GM23248 (cell line): Measurements from ENCODE around the gene NOTUM. TPM values are rescaled to one million over a fixed set of nuclear protein-coding genes. Genes with fewer than 3 reads are reported as not detected.

Experiments used
- DNase-seq: peaks from one replicate; pipeline ENCODE4 v3.0.0-alpha.2; 2015
- H2AFZ ChIP-seq: fragments of 200-600 bp; sonication (generic); 2 replicates; pipeline ENCODE4 v1.6.1; 2016; ENCODE audit warnings: antibody characterized with exemption
- H3F3A ChIP-seq: fragments of 200-600 bp; sonication (generic); 2 replicates; pipeline ENCODE4 v1.6.1; 2016; ENCODE audit warnings: mild to moderate bottlenecking, antibody characterized with exemption, mixed run types; ENCODE audit not compliant: insufficient read depth
- H3K27ac ChIP-seq: fragments of 200-600 bp; sonication (generic); 2 replicates; pipeline ENCODE4 v1.5.1; 2016; ENCODE audit warnings: mild to moderate bottlenecking
- H3K27me3 ChIP-seq: fragments of 200-600 bp; sonication (generic); replicated peaks from 2 replicates; pipeline ENCODE4 v1.6.1; 2016; ENCODE audit warnings: mild to moderate bottlenecking; ENCODE audit not compliant: insufficient read depth
- H3K36me3 ChIP-seq: fragments of 200-600 bp; sonication (generic); 2 replicates; pipeline ENCODE4 v1.6.1; 2016; ENCODE audit warnings: low read depth, mild to moderate bottlenecking
- H3K4me1 ChIP-seq: fragments of 200-600 bp; sonication (generic); 2 replicates; pipeline ENCODE4 v1.6.1; 2016; ENCODE audit warnings: mild to moderate bottlenecking; ENCODE audit not compliant: insufficient read depth
- H3K4me2 ChIP-seq: fragments of 200-600 bp; sonication (generic); one replicate; pipeline ENCODE4 v1.6.1; 2016; ENCODE audit warnings: mild to moderate bottlenecking; ENCODE audit not compliant: unreplicated experiment
- H3K4me3 ChIP-seq: fragments of 200-600 bp; sonication (generic); 2 replicates; pipeline ENCODE4 v1.5.1; 2016; ENCODE audit warnings: mild to moderate bottlenecking
- H3K79me2 ChIP-seq: fragments of 200-600 bp; sonication (generic); 2 replicates; pipeline ENCODE4 v1.6.1; 2016; ENCODE audit warnings: mild to moderate bottlenecking; ENCODE audit not compliant: insufficient read depth
- H3K9ac ChIP-seq: fragments of 200-600 bp; sonication (generic); 2 replicates; pipeline ENCODE4 v1.6.1; 2016; ENCODE audit warnings: mild to moderate bottlenecking
- H3K9me2 ChIP-seq: fragments of 200-600 bp; sonication (generic); 2 replicates; pipeline ENCODE4 v1.6.1; 2016; ENCODE audit warnings: mixed run types, mild to moderate bottlenecking, moderate library complexity; ENCODE audit not compliant: insufficient read depth
- H3K9me3 ChIP-seq: fragments of 200-600 bp; sonication (generic); one replicate; pipeline ENCODE4 v1.6.1; 2017; ENCODE audit warnings: low read depth
- H4K20me1 ChIP-seq: fragments of 200-600 bp; sonication (generic); 2 replicates; pipeline ENCODE4 v1.6.0; 2016; ENCODE audit not compliant: insufficient read depth
- EZH2 ChIP-seq: fragments of 200-600 bp; sonication (generic); IDR thresholded peaks from 2 replicates; pipeline ENCODE4 v1.6.1; 2018; ENCODE audit warnings: antibody characterized with exemption, mild to moderate bottlenecking; ENCODE audit not compliant: insufficient read depth, poor library complexity, severe bottlenecking
- EZH2phosphoT487 ChIP-seq: fragments of 200-600 bp; sonication (generic); IDR thresholded peaks from 2 replicates; pipeline ENCODE4 v1.6.1; 2018; ENCODE audit warnings: antibody characterized with exemption, moderate library complexity, mild to moderate bottlenecking, low read depth; ENCODE audit not compliant: insufficient read depth
- WGBS, 2 experiments: methylation state at CpG; one replicate each; pipeline ENCODE4 v1.1.6; 2015 to 2017; ENCODE audit warnings: low lambda C conversion rate in 2 of 2, low coverage in 1 of 2; ENCODE audit errors: missing lambda C conversion rate in 2 of 2; 5-methylcytosine and 5-hydroxymethylcytosine counted together
- in situ Hi-C: fragments of 300-500 bp; cut with MboI; formaldehyde crosslinking; loops from 2 replicates; pipeline ENCODE4 v1.15.0; 2020
- polyA plus RNA-seq: library from polyadenylated mRNA; unstranded; fragments of >200 nt; fragmentation: Nextera tagmentation; extraction: Ambion mirVana; gene quantifications from 2 replicates; pipeline ENCODE4 v1.2.1, GENCODE V29; 2016
- total RNA-seq: library from RNA; depleted of rRNA; stranded (reverse); fragments of >200 nt; shearing (Covaris generic); gene quantifications from 2 replicates; pipeline ENCODE4 v1.2.3, GENCODE V29; 2014

The NOTUM gene
- total and polyA plus RNA-seq, 2 experiments from 2014 or later = not detected

DNA sequence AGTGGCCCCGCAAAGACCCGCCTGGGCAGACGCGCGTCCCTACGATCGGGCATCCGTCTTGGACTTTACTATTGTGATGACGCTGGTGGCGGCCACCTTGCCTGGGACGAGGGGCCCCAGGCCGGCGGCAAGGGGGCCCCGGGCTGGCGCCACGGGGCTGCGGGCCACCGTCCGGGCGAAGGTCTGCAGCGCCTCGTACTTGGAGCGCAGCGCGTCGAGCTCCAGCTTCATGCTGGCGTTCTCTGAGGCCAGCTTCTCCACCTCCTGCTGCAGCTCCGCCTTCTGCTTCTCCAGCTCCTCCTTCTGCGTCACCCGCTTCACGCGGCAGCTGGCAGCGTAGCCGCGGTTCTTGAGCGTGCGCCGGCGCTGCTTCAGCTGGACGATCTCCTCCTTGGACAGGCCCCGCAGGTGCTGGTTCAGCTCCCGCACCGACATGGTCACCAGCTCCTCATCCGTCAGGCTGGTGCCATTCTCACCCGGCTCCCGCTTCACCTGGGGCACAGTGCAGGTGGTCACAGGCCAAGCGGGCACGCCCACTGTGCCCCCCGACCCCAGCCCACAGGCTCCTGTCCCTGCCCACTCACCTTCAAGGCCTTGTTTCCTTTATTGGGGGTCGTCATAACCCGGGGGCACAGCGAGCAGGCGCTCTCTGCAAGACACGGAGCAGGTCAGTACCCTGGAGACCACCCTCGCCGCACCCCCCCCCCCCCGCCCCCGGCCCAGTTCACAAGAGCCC lies 38.3 kb downstream of the NOTUM start:
- no peak for DNase-seq
- TF ChIP-seq EZH2phosphoT487 (no peak), EZH2 (no peak)
- Histone ChIP-seq H3F3A (0 out of 2 replicates have a peak, but pooled peaks cover 8% of the 10 kb centered on the region), H3K4me2 (peak overlapping the region; percentile 55), H3K9ac (peak overlapping the region; percentile 74), H3K36me3 (0 out of 2 replicates have a peak, but pooled peaks cover 9% of the 10 kb centered on the region), H3K79me2 (peaks cover 89% of the 10 kb centered on the region), H3K27ac (peak overlapping the region; percentile 71), H3K27me3 (no peaks in the 10 kb centered on the region), H2AFZ (no peak overlapping the region), H3K9me2 (no peaks in the 10 kb centered on the region), H3K4me3 (peak overlapping the region; percentile 58), H3K9me3 (no peaks in the 10 kb centered on the region), H4K20me1 (no peaks in the 10 kb centered on the region), H3K4me1 (peaks cover 16% of the 10 kb centered on the region; the same call in 1 of the 2 replicates)
- in situ Hi-C loops = no loop called here
- 89 to 90% methylated on average over 49 to 57 of the region's 58 CpGs for WGBS, 2 experiments

DNA sequence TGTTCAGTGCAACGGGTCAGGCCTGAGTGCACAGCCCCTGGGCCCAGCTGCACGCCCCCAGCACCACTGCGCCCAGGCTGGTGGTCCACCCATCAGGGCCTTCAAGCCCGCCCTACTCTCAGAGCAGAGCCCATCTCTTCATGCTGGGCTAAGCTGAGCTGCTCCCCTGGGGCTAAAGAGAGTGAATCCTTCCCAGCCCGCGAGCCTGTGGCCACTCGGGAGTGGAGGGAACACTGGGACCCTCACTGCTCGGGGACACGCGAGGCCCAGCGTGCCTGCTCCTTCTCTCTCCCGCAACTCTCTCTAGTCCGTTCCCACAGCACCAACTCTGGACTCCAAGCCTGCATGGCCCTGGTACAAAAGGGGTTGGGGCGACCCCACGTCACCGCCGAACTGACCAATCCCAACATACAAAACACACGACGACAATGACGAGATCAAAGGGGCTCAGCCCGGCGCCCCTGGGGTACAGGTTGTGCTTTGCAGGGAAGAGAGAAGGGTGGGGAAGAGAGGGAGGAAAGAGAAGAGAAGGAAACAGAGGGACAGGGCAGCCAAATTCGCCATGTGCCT lies 38.9 kb downstream of the NOTUM start:
- 0 out of 2 replicates have a peak, but pooled peaks cover 8% of the 10 kb centered on the region for H3F3A ChIP-seq
- no peak overlapping the region for H3K9ac ChIP-seq
- H3K9me3 ChIP-seq = no peaks in the 10 kb centered on the region
- no peak overlapping the region for H3K4me2 ChIP-seq
- peaks cover 92% of the 10 kb centered on the region for H3K79me2 ChIP-seq
- no peaks in the 10 kb centered on the region for H3K27me3 ChIP-seq
- H3K4me1 ChIP-seq = peaks cover 18% of the 10 kb centered on the region; the same call in 1 of the 2 replicates
- DNase-seq = no peak
- H2AFZ ChIP-seq = no peak overlapping the region
- in situ Hi-C loops = no loop called here
- no peaks in the 10 kb centered on the region for H3K9me2 ChIP-seq
- WGBS, 2 experiments = 90% methylated on average over 23 of the region's 23 CpGs
- H3K4me3 ChIP-seq = no peak overlapping the region
- no peak overlapping the region for H3K27ac ChIP-seq
- H3K36me3 ChIP-seq = 0 out of 2 replicates have a peak, but pooled peaks cover 9% of the 10 kb centered on the region
- TF ChIP-seq EZH2 (no peak), EZH2phosphoT487 (no peak)
- no peaks in the 10 kb centered on the region for H4K20me1 ChIP-seq

DNA sequence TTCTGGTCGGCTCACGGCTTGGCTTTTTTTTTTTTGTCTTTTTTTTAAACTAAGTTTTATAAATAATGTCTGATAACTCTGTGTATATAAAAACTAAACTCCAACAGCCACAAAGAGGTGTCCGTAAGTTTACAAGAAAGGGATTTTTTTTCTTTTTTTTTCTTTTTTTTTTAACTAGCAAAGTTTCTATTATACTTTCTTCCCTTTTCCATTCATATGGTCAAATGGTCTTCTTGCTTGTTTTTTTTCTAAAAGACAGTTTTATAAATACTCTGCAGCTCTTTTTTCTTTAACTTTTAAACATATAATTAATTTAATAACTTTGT lies 39.5 kb downstream of the NOTUM start:
- H3K9me3 ChIP-seq = no peaks in the 10 kb centered on the region
- no peaks in the 10 kb centered on the region for H4K20me1 ChIP-seq
- 0 out of 2 replicates have a peak, but pooled peaks cover 9% of the 10 kb centered on the region for H3K36me3 ChIP-seq
- 0 out of 2 replicates have a peak, but pooled peaks cover 8% of the 10 kb centered on the region for H3F3A ChIP-seq
- H3K9ac ChIP-seq = no peak overlapping the region
- in situ Hi-C loops = no loop called here
- H3K27me3 ChIP-seq = no peaks in the 10 kb centered on the region
- 96 to 100% methylated on average over 3 of the region's 3 CpGs for WGBS, 2 experiments
- H3K27ac ChIP-seq = no peak overlapping the region
- H3K9me2 ChIP-seq = no peaks in the 10 kb centered on the region
- peaks cover 21% of the 10 kb centered on the region; the same call in 1 of the 2 replicates for H3K4me1 ChIP-seq
- no peak overlapping the region for H3K4me3 ChIP-seq
- peaks cover 92% of the 10 kb centered on the region for H3K79me2 ChIP-seq
- no peak for DNase-seq
- no peak overlapping the region for H2AFZ ChIP-seq
- TF ChIP-seq EZH2phosphoT487 (no peak), EZH2 (no peak)
- no peak overlapping the region for H3K4me2 ChIP-seq

- Histone ChIP-seq H3K27me3 (no peaks in the 10 kb centered on the region), H3K4me1 (peaks cover 20% of the 10 kb centered on the region; the same call in 1 of the 2 replicates), H3K9ac (no peak overlapping the region), H4K20me1 (no peaks in the 10 kb centered on the region), H3K27ac (no peak overlapping the region), H3K36me3 (0 out of 2 replicates have a peak, but pooled peaks cover 9% of the 10 kb centered on the region), H3K9me3 (no peaks in the 10 kb centered on the region), H3K9me2 (no peaks in the 10 kb centered on the region), H3K4me3 (no peak overlapping the region), H3F3A (peaks cover 3% of the 10 kb centered on the region; the same call in 1 of the 2 replicates), H2AFZ (no peak overlapping the region), H3K79me2 (peaks cover 92% of the 10 kb centered on the region), H3K4me2 (no peak overlapping the region)
- in situ Hi-C loops = no loop called here
- no peak for TF ChIP-seq EZH2
- TF ChIP-seq EZH2phosphoT487 = no peak
- no peak for DNase-seq
- 82% methylated on average over 33 of the region's 33 CpGs for WGBS, 2 experiments
Observed at GRCh38 chr17:81920612-81921536, 40.1 kb downstream of the NOTUM start.
